Osteocyte (in vitro differentiated cells): ENCODE data around the gene TMEM266. TPM values are rescaled to one million over a fixed set of nuclear protein-coding genes. Genes with fewer than 3 reads are reported as not detected.

Experiments
- DNase-seq: peaks from one replicate; pipeline ENCODE4 v3.0.0; 2021; ENCODE audit warnings: mixed read lengths; ENCODE audit not compliant: unreplicated experiment; ENCODE audit errors: extremely low spot score
- H3K27ac Mint-ChIP-seq: one replicate; pipeline ENCODE4 v1.8.0; 2021; ENCODE audit warnings: mild to moderate bottlenecking, mixed read lengths; ENCODE audit not compliant: unreplicated experiment
- H3K27me3 Mint-ChIP-seq: one replicate; pipeline ENCODE4 v1.8.0; 2021; ENCODE audit warnings: mixed read lengths; ENCODE audit not compliant: unreplicated experiment
- H3K36me3 Mint-ChIP-seq: one replicate; pipeline ENCODE4 v1.8.0; 2021; ENCODE audit warnings: mixed read lengths; ENCODE audit not compliant: unreplicated experiment
- H3K4me1 Mint-ChIP-seq: one replicate; pipeline ENCODE4 v1.8.0; 2021; ENCODE audit warnings: mixed read lengths; ENCODE audit not compliant: unreplicated experiment
- H3K4me3 Mint-ChIP-seq: one replicate; pipeline ENCODE4 v1.8.0; 2021; ENCODE audit warnings: mild to moderate bottlenecking, moderate library complexity, mixed read lengths; ENCODE audit not compliant: unreplicated experiment
- H3K9me3 Mint-ChIP-seq: one replicate; pipeline ENCODE4 v1.8.0; 2021; ENCODE audit warnings: mixed read lengths; ENCODE audit not compliant: unreplicated experiment
- total RNA-seq: library from RNA; stranded (reverse); gene quantifications from 2 replicates; pipeline ENCODE4 v1.2.1, GENCODE V29; 2021
- TF ChIP-seq, protein P1 (sequence below): fragments of 200-600 bp; sonication (generic); IDR thresholded peaks from 2 replicates; pipeline ENCODE4 v1.5.0; 2021; ENCODE audit warnings: antibody characterized with exemption, mild to moderate bottlenecking, moderate library complexity

Gene TMEM266
- total RNA-seq, 1 donor from 2014 or later = not detected

GRCh38 chr15:76117181-76117580 is 57.4 kb downstream of the TMEM266 start:
- Mint-ChIP-seq H3K9me3 (no peaks in the 10 kb centered on the region), H3K4me3 (no peak overlapping the region), H3K27me3 (peaks cover 32% of the 10 kb centered on the region), H3K4me1 (no peaks in the 10 kb centered on the region), H3K27ac (no peak overlapping the region), H3K36me3 (no peaks in the 10 kb centered on the region)
- DNase-seq = no peak
- TF ChIP-seq, protein P1, sequence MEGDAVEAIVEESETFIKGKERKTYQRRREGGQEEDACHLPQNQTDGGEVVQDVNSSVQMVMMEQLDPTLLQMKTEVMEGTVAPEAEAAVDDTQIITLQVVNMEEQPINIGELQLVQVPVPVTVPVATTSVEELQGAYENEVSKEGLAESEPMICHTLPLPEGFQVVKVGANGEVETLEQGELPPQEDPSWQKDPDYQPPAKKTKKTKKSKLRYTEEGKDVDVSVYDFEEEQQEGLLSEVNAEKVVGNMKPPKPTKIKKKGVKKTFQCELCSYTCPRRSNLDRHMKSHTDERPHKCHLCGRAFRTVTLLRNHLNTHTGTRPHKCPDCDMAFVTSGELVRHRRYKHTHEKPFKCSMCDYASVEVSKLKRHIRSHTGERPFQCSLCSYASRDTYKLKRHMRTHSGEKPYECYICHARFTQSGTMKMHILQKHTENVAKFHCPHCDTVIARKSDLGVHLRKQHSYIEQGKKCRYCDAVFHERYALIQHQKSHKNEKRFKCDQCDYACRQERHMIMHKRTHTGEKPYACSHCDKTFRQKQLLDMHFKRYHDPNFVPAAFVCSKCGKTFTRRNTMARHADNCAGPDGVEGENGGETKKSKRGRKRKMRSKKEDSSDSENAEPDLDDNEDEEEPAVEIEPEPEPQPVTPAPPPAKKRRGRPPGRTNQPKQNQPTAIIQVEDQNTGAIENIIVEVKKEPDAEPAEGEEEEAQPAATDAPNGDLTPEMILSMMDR = no peak

- Mint-ChIP-seq H3K4me3 (no peak overlapping the region), H3K27me3 (peaks cover 40% of the 10 kb centered on the region), H3K27ac (no peak overlapping the region), H3K36me3 (no peaks in the 10 kb centered on the region), H3K4me1 (no peaks in the 10 kb centered on the region), H3K9me3 (no peaks in the 10 kb centered on the region)
- no peak for DNase-seq
- TF ChIP-seq, protein P1 = no peak
Observed at GRCh38 chr15:76118767-76119166, 59.0 kb downstream of the TMEM266 start.

GRCh38 chr15:76123031-76123430 is 63.2 kb downstream of the TMEM266 start:
- no peak overlapping the region for H3K4me3 Mint-ChIP-seq
- no peak for DNase-seq
- H3K4me1 Mint-ChIP-seq = no peaks in the 10 kb centered on the region
- no peak overlapping the region for H3K27ac Mint-ChIP-seq
- H3K27me3 Mint-ChIP-seq = peaks cover 39% of the 10 kb centered on the region
- TF ChIP-seq, protein P1 = no peak
- H3K36me3 Mint-ChIP-seq = no peaks in the 10 kb centered on the region
- H3K9me3 Mint-ChIP-seq = peaks cover 4% of the 10 kb centered on the region

GRCh38 chr15:76127169-76127568 is 67.4 kb downstream of the TMEM266 start:
- Mint-ChIP-seq H3K4me1 (no peaks in the 10 kb centered on the region), H3K27me3 (peaks cover 54% of the 10 kb centered on the region), H3K36me3 (no peaks in the 10 kb centered on the region), H3K4me3 (no peak overlapping the region), H3K27ac (no peak overlapping the region), H3K9me3 (peaks cover 4% of the 10 kb centered on the region)
- TF ChIP-seq, protein P1 = no peak
- DNase-seq = no peak

- H3K4me1 Mint-ChIP-seq = no peaks in the 10 kb centered on the region
- no peak overlapping the region for H3K4me3 Mint-ChIP-seq
- DNase-seq = no peak
- H3K9me3 Mint-ChIP-seq = peaks cover 4% of the 10 kb centered on the region
- H3K27me3 Mint-ChIP-seq = peaks cover 47% of the 10 kb centered on the region
- no peaks in the 10 kb centered on the region for H3K36me3 Mint-ChIP-seq
- H3K27ac Mint-ChIP-seq = no peak overlapping the region
- TF ChIP-seq, protein P1 = no peak
Observed at GRCh38 chr15:76127880-76128279, 68.1 kb downstream of the TMEM266 start.
